ENCODE measurements around the gene TMEM8B.

TMEM8B gene

GRCh38 chr9:35829084-35829763 lies at the start of gene TMEM8B:
TMEM8B (plus strand) TSS chr9:35829228; CDS start chr9:35829448, 220 bp downstream.
- DNase-seq, result peak; percentile 75

GRCh38 chr9:35781066-35781465 lies 48.0 kb upstream of the TMEM8B start:
- DNase-seq, result no peak

- no peak for DNase-seq
Observed at GRCh38 chr9:35783418-35783817, 45.6 kb upstream of the TMEM8B start.

- no peak for DNase-seq
Observed at GRCh38 chr9:35789541-35789940, 39.5 kb upstream of the TMEM8B start.

- no peak for DNase-seq
Observed at GRCh38 chr9:35790025-35790384, 39.0 kb upstream of the TMEM8B start.

GRCh38 chr9:35790385-35791296 lies 38.4 kb upstream of the TMEM8B start:
- peak; percentile 43 for DNase-seq

- no peak for DNase-seq
Observed at GRCh38 chr9:35791297-35791921, 37.6 kb upstream of the TMEM8B start, which contains the start of gene NPR2. NPR2 (plus strand) TSS chr9:35791591; CDS start chr9:35792409, 818 bp downstream.

GRCh38 chr9:35792024-35792813 lies 36.8 kb upstream of the TMEM8B start:
- no peak for DNase-seq

GRCh38 chr9:35792826-35793225 lies 36.2 kb upstream of the TMEM8B start:
- DNase-seq, result no peak

GRCh38 chr9:35793461-35793860 lies 35.6 kb upstream of the TMEM8B start:
- no peak for DNase-seq

- no peak for DNase-seq
Observed at GRCh38 chr9:35795695-35796094, 33.3 kb upstream of the TMEM8B start.

GRCh38 chr9:35797311-35798109 lies 31.5 kb upstream of the TMEM8B start:
- no peak for DNase-seq

- no peak for DNase-seq
Observed at GRCh38 chr9:35798658-35799374, 30.2 kb upstream of the TMEM8B start.

- DNase-seq, result no peak
Observed at GRCh38 chr9:35800530-35800929, 28.5 kb upstream of the TMEM8B start.

- no peak for DNase-seq
Observed at GRCh38 chr9:35801328-35802128, 27.5 kb upstream of the TMEM8B start.

- no peak for DNase-seq
Observed at GRCh38 chr9:35806101-35806500, 22.9 kb upstream of the TMEM8B start.

GRCh38 chr9:35808433-35808832 lies 20.6 kb upstream of the TMEM8B start:
- DNase-seq, result no peak

- no peak for DNase-seq
Observed at GRCh38 chr9:35810122-35810521, 18.9 kb upstream of the TMEM8B start.

- DNase-seq, result no peak
Observed at GRCh38 chr9:35811381-35812024, 17.5 kb upstream of the TMEM8B start.
